Measurements from ENCODE around the gene ZNF343. TPM values are rescaled to one million over a fixed set of nuclear protein-coding genes. Genes with fewer than 3 reads are reported as not detected.

The ZNF343 gene
- total and polyA plus RNA-seq, 2 experiments from 2014 or later = 6.2 to 7.0 TPM

- Histone ChIP-seq H3K27me3 (no peaks in the 10 kb centered on the region), H2AFZ (no peak overlapping the region), H3K9me3 (ENCODE audit: low read depth) (no peaks in the 10 kb centered on the region), H3K4me1 (ENCODE audit: insufficient read depth) (no peaks in the 10 kb centered on the region), H4K20me1 (ENCODE audit: insufficient read depth, poor library complexity, severe bottlenecking) (no peaks in the 10 kb centered on the region), H3K4me3 (no peak overlapping the region), H3K27ac (no peak overlapping the region), H3K4me2 (no peak overlapping the region), H3K36me3 (replicated peaks; ENCODE audit: insufficient read depth, low read depth) (no peaks in the 10 kb centered on the region), H3K9me2 (replicated peaks; ENCODE audit: insufficient read depth) (no peaks in the 10 kb centered on the region), H3K79me2 (no peaks in the 10 kb centered on the region)
- DNase-seq (ENCODE audit: low spot score) = no peak
- WGBS (ENCODE audit: low lambda C conversion rate, missing lambda C conversion rate) = 80% methylated on average over 4 of the region's 4 CpGs
- TF ChIP-seq EZH2phosphoT487 (IDR thresholded peaks at IDR 0.05; ENCODE audit: low read depth, severe bottlenecking, unreplicated experiment) = no peak
- TF ChIP-seq, protein P1, sequence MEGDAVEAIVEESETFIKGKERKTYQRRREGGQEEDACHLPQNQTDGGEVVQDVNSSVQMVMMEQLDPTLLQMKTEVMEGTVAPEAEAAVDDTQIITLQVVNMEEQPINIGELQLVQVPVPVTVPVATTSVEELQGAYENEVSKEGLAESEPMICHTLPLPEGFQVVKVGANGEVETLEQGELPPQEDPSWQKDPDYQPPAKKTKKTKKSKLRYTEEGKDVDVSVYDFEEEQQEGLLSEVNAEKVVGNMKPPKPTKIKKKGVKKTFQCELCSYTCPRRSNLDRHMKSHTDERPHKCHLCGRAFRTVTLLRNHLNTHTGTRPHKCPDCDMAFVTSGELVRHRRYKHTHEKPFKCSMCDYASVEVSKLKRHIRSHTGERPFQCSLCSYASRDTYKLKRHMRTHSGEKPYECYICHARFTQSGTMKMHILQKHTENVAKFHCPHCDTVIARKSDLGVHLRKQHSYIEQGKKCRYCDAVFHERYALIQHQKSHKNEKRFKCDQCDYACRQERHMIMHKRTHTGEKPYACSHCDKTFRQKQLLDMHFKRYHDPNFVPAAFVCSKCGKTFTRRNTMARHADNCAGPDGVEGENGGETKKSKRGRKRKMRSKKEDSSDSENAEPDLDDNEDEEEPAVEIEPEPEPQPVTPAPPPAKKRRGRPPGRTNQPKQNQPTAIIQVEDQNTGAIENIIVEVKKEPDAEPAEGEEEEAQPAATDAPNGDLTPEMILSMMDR (IDR thresholded peaks at IDR 0.05; ENCODE audit: poor library complexity) = no peak
- no peak for TF ChIP-seq EZH2 (IDR thresholded peaks at IDR 0.05; ENCODE audit: borderline replicate concordance)
Observed at GRCh38 chr20:2518558-2518957, 9.8 kb upstream of the ZNF343 start.

DNA sequence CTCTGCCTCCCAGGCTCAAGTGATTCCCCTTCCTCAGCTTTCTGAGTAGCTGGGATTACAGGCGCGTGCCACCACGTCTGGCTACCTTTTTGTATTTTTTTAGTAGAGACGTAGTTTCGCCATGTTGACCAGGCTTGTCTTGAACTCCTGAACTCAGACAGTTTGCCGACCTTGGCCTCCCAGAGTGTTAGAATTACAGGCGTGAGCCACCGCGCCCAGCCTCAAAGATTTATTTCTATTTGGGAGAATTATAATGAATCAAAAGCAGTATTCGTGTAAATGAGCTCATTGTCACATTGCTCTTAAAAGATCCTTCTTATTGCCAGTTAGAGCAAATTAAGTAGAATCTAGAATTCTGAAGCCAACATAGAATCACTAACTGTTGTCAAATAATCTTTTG is 9.4 kb upstream of the ZNF343 start:
- DNase-seq (ENCODE audit: low spot score) = no peak
- H3K9me3 ChIP-seq (ENCODE audit: low read depth) = no peaks in the 10 kb centered on the region
- H3K79me2 ChIP-seq = no peaks in the 10 kb centered on the region
- no peaks in the 10 kb centered on the region for H3K27me3 ChIP-seq
- 90% methylated on average over 10 of the region's 10 CpGs for WGBS (ENCODE audit: low lambda C conversion rate, missing lambda C conversion rate)
- no peak overlapping the region for H2AFZ ChIP-seq
- H3K27ac ChIP-seq = no peak overlapping the region
- H3K4me3 ChIP-seq = no peak overlapping the region
- H3K4me2 ChIP-seq = no peak overlapping the region
- no peaks in the 10 kb centered on the region for H4K20me1 ChIP-seq (ENCODE audit: insufficient read depth, poor library complexity, severe bottlenecking)
- H3K9me2 ChIP-seq (replicated peaks; ENCODE audit: insufficient read depth) = no peaks in the 10 kb centered on the region
- no peaks in the 10 kb centered on the region for H3K36me3 ChIP-seq (replicated peaks; ENCODE audit: insufficient read depth, low read depth)
- TF ChIP-seq EZH2phosphoT487 (IDR thresholded peaks at IDR 0.05; ENCODE audit: low read depth, severe bottlenecking, unreplicated experiment) (no peak), EZH2 (IDR thresholded peaks at IDR 0.05; ENCODE audit: borderline replicate concordance) (no peak)
- TF ChIP-seq, protein P1 (IDR thresholded peaks at IDR 0.05; ENCODE audit: poor library complexity) = no peak
- no peaks in the 10 kb centered on the region for H3K4me1 ChIP-seq (ENCODE audit: insufficient read depth)

DNA sequence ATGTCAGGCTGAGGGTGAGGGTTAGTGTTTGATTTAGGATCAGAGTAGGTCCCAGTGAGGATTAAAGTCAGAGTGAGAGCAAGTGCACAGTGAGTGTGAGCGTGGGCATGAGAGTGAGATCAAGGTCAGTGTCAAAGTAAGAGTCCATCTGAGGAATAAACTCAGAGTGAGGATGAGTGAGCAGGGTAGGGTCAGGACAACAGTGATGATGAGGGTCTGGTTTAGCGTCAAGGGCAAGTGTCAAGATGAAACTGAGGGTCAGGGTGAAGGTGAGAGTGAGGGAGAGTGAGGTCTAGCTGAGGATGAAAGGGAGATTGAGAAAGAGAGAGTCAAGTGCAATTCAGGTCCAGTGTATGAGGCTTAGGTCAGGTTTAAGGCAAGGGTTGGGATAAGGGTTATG is 7.7 kb upstream of the ZNF343 start:
- WGBS (ENCODE audit: low lambda C conversion rate, missing lambda C conversion rate) = 75% methylated on average over 2 of the region's 2 CpGs
- H3K27me3 ChIP-seq = no peaks in the 10 kb centered on the region

More for the DNA sequence above, 7.7 kb upstream of the ZNF343 start:
- H3K9me2 ChIP-seq (replicated peaks; ENCODE audit: insufficient read depth) = no peaks in the 10 kb centered on the region
- H3K79me2 ChIP-seq = no peaks in the 10 kb centered on the region
- H4K20me1 ChIP-seq (ENCODE audit: insufficient read depth, poor library complexity, severe bottlenecking) = no peaks in the 10 kb centered on the region
- H2AFZ ChIP-seq = no peak overlapping the region
- H3K4me1 ChIP-seq (ENCODE audit: insufficient read depth) = no peaks in the 10 kb centered on the region
- H3K4me3 ChIP-seq = no peak overlapping the region
- no peaks in the 10 kb centered on the region for H3K9me3 ChIP-seq (ENCODE audit: low read depth)
- no peak overlapping the region for H3K4me2 ChIP-seq
- H3K27ac ChIP-seq = no peak overlapping the region
- DNase-seq (ENCODE audit: low spot score) = no peak
- no peaks in the 10 kb centered on the region for H3K36me3 ChIP-seq (replicated peaks; ENCODE audit: insufficient read depth, low read depth)
- TF ChIP-seq EZH2phosphoT487 (IDR thresholded peaks at IDR 0.05; ENCODE audit: low read depth, severe bottlenecking, unreplicated experiment) = no peak
- no peak for TF ChIP-seq EZH2 (IDR thresholded peaks at IDR 0.05; ENCODE audit: borderline replicate concordance)
- TF ChIP-seq, protein P1 (IDR thresholded peaks at IDR 0.05; ENCODE audit: poor library complexity) = no peak

Measured in hepatocyte (in vitro differentiated cells).